Lung (tissue), 12 donors: ENCODE results near the gene CPAMD8. TPM values are rescaled to one million over a fixed set of nuclear protein-coding genes. Genes with fewer than 3 reads are reported as not detected.
A peak's percentile ranks its signal among the peaks of the same experiment; 100 is the strongest.

Experiments used
- ATAC-seq: fragments of 200-7000 bp; cut with Tn5 transposase; one replicate; pipeline ENCODE4 v1.9.1; 2020; ENCODE audit warnings: moderate number of reproducible peaks; ENCODE audit not compliant: insufficient read depth, low FRiP score
- DNase-seq, 3 donors: peaks; one replicate each; pipeline ENCODE4 v3.0.0-alpha.2; 2013 to 2017
- H3K27ac ChIP-seq, 2 donors: one replicate each; pipeline ENCODE4 v1.5.1; 2013; ENCODE audit warnings: mild to moderate bottlenecking in 2 of 2, moderate library complexity in 2 of 2, control low read depth in 1 of 2, inconsistent platforms in 1 of 2, low read depth in 1 of 2, low read length in 1 of 2
- H3K27me3 ChIP-seq, 3 donors: one replicate each; pipeline ENCODE4 v1.5.1; 2013; ENCODE audit warnings: low read length in 2 of 3; ENCODE audit not compliant: control insufficient read depth in 3 of 3, insufficient read depth in 3 of 3
- H3K36me3 ChIP-seq, 4 donors: one replicate each; pipeline ENCODE4 v1.5.1; 2013; ENCODE audit warnings: low read length in 4 of 4, mild to moderate bottlenecking in 1 of 4, moderate library complexity in 1 of 4; ENCODE audit not compliant: control insufficient read depth in 4 of 4, insufficient read depth in 4 of 4
- H3K4me1 ChIP-seq, 5 donors: one replicate each; pipeline ENCODE4 v1.5.1; 2013; ENCODE audit warnings: low read length in 5 of 5, mild to moderate bottlenecking in 2 of 5, moderate library complexity in 1 of 5; ENCODE audit not compliant: control insufficient read depth in 5 of 5, insufficient read depth in 5 of 5
- H3K4me3 ChIP-seq: one replicate; pipeline ENCODE4 v1.5.1; 2013; ENCODE audit warnings: mild to moderate bottlenecking, control low read depth, moderate library complexity
- H3K9ac ChIP-seq, 2 donors: one replicate each; pipeline ENCODE4 v1.5.1; 2013; ENCODE audit warnings: low read length in 2 of 2, control low read depth in 1 of 2; ENCODE audit not compliant: insufficient read depth in 1 of 2
- H3K9me3 ChIP-seq, 4 donors: one replicate each; pipeline ENCODE4 v1.5.1; 2013; ENCODE audit warnings: low read length in 3 of 4, mild to moderate bottlenecking in 1 of 4, moderate library complexity in 1 of 4; ENCODE audit not compliant: control insufficient read depth in 4 of 4, insufficient read depth in 3 of 4
- WGBS, 2 donors: extraction: QIAGEN DNeasy Blood & Tissue Kit; methylation state at CpG; one replicate each; pipeline ENCODE4 v1.1.7; 2013; 5-methylcytosine and 5-hydroxymethylcytosine counted together
- polyA plus RNA-seq, 2 donors: library from polyadenylated mRNA; stranded (reverse); fragments of 200-250 nt; gene quantifications; one replicate each; pipeline ENCODE4 v1.2.1, GENCODE V29; 2013
- total RNA-seq, 2 donors: library from RNA; depleted of rRNA in 1 of 2; stranded (reverse); fragments of >200 nt in 1 of 2; gene quantifications; one replicate each; pipeline ENCODE4 v1.2.1, GENCODE V29; 2014 to 2021
- TF ChIP-seq, protein P1 (sequence below): IDR thresholded peaks from 2 replicates; pipeline ENCODE4 v1.5.1; 2012; ENCODE audit warnings: mild to moderate bottlenecking; ENCODE audit errors: control extremely low read depth, extremely low read depth
- donor health status: control.
- donor health status: control.
- donor health status: Bipolar disorder and iron deficiency.
- donor health status: healthy.
- donor health status: DM: yes; HTN: yes; CAD: no.

CPAMD8 gene
- total and polyA plus RNA-seq, 4 donors: 9.6 to 143 (median 31.4) TPM

DNA sequence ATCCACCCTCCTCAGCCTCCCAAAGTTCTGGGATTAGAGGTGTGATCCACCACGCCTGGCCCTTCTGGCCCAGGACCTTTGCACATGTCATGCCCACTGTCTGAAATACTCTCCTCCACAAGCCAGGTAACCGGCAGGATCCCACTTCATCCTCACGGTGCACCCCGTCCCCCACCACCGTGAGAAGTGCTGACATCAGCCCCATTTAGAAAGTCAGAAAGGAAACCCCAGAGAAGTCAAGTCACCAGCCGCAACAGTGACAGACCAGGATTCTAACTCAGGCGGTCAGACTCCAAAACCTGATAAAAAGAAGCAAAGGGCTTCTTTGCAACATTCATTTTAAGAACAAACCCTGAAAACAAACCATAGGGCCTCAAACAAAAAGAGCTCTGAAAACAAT, 3.9 kb downstream of the CPAMD8 start:
- Histone ChIP-seq H3K9me3 (peaks cover 0 to 18% (median 3%) of the 10 kb centered on the region in 4 donors), H3K9ac (no peak overlapping the region), H3K36me3 (peaks cover 0 to 5% (median 0%) of the 10 kb centered on the region in 4 donors), H3K27ac (peak overlapping the region in 1 of 2 donors; percentile 68), H3K4me3 (no peak overlapping the region), H3K27me3 (no peaks in the 10 kb centered on the region), H3K4me1 (peaks cover 0 to 19% (median 7%) of the 10 kb centered on the region in 5 donors)
- TF ChIP-seq, protein P1, sequence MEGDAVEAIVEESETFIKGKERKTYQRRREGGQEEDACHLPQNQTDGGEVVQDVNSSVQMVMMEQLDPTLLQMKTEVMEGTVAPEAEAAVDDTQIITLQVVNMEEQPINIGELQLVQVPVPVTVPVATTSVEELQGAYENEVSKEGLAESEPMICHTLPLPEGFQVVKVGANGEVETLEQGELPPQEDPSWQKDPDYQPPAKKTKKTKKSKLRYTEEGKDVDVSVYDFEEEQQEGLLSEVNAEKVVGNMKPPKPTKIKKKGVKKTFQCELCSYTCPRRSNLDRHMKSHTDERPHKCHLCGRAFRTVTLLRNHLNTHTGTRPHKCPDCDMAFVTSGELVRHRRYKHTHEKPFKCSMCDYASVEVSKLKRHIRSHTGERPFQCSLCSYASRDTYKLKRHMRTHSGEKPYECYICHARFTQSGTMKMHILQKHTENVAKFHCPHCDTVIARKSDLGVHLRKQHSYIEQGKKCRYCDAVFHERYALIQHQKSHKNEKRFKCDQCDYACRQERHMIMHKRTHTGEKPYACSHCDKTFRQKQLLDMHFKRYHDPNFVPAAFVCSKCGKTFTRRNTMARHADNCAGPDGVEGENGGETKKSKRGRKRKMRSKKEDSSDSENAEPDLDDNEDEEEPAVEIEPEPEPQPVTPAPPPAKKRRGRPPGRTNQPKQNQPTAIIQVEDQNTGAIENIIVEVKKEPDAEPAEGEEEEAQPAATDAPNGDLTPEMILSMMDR: no peak
- DNase-seq (no peak), ATAC-seq (no peak)
- 81 to 87% methylated on average over 7 of the region's 7 CpGs for WGBS, 2 donors

DNA sequence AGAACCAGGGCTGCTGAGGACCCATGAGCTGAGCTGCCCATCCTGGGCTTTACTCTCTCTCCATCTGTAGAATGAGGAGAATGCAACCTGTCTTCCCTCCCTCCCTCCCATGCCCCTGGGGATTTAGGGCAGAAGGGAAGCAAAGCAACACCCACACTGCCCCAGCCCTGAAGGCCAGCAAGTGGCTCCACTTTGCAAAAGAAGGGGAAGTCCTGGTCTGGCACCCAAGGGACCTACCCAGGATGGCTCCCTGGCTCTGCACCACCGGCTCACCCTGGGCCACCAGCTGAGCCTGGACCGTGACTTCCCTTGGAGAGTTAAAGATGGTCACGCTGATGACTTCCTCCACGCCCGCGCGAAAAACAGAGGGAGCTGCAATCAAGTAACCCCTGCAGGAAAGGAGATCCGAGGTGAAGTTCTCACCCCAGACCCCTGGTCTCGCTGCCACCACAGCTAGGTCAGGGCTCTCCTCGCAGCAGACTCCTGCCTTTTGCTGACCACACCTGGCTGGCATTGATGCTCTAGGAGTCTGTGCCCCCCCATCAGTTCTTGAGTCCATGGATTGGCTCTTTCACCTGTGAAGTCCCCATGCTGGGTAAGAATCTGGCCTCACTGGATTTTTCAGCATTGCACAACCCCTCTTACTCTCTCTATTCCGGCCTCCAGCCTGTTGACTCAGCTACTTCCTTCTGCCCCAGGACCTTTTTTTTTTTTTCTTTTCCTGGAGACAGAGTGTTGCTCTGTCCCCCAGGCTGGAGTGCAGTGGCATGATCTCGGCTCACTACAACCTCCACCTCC, 4.6 kb downstream of the CPAMD8 start:
- peaks cover 0 to 19% (median 7%) of the 10 kb centered on the region in 5 donors for H3K4me1 ChIP-seq
- H3K9ac ChIP-seq: no peak overlapping the region
- WGBS, 2 donors: 34 to 42% methylated on average over 12 of the region's 12 CpGs
- H3K27me3 ChIP-seq: no peaks in the 10 kb centered on the region
- H3K36me3 ChIP-seq: peaks cover 0 to 5% (median 0%) of the 10 kb centered on the region in 4 donors
- ATAC-seq (peak; percentile 79), DNase-seq (peak in 1 of 3 donors; percentile 51)
- TF ChIP-seq, protein P1: no peak
- H3K4me3 ChIP-seq: no peak overlapping the region
- peak overlapping the region in 1 of 2 donors; percentile 76 for H3K27ac ChIP-seq
- H3K9me3 ChIP-seq: peaks cover 0 to 18% (median 3%) of the 10 kb centered on the region in 4 donors

- H3K27me3 ChIP-seq: no peaks in the 10 kb centered on the region
- peak overlapping the region in 1 of 2 donors; percentile 76 for H3K27ac ChIP-seq
- TF ChIP-seq, protein P1: no peak
- WGBS, 2 donors: 89 to 94% methylated on average over 1 of the region's 1 CpG
- DNase-seq (no peak), ATAC-seq (no peak)
- peaks cover 0 to 18% (median 7%) of the 10 kb centered on the region in 5 donors for H3K4me1 ChIP-seq
- H3K4me3 ChIP-seq: no peak overlapping the region
- peaks cover 0 to 5% (median 0%) of the 10 kb centered on the region in 4 donors for H3K36me3 ChIP-seq
- H3K9ac ChIP-seq: no peak overlapping the region
- peaks cover 0 to 18% (median 3%) of the 10 kb centered on the region in 4 donors for H3K9me3 ChIP-seq
Measured at GRCh38 chr19:17021328-17021727, 5.3 kb downstream of the CPAMD8 start.
